Stimulated activated CD8-positive, alpha-beta memory T cell treated with anti-CD3 and anti-CD28 coated beads, Interleukin-12 subunit alpha, Interleukin-12 subunit beta, amount 100 ng/mL, for 1 hour (primary cell): ENCODE results near the gene TBC1D2B.

Experiments
- DNase-seq: peaks from one replicate; pipeline ENCODE4 v3.0.0-alpha.2; 2020; ENCODE audit warnings: low read depth

Gene TBC1D2B

DNA sequence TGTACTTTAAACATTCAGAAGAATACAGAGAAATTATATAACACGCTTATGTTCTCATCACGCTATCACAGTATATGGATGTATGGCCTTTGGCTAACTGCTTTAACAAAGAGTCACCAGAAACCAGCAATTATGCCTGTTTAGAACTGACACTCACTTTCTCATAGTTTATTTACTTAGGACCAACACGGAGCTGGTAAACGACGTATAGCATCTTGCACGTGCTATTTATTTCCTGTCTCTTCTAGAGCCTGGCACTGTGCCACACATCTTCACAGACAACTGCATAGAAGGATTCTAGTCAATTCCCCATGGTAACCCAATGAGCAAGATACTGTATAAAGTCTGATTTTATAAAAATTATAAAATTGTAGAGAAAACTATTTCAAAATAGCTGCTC, 43.6 kb downstream of the TBC1D2B start:
- DNase-seq = no peak

DNA sequence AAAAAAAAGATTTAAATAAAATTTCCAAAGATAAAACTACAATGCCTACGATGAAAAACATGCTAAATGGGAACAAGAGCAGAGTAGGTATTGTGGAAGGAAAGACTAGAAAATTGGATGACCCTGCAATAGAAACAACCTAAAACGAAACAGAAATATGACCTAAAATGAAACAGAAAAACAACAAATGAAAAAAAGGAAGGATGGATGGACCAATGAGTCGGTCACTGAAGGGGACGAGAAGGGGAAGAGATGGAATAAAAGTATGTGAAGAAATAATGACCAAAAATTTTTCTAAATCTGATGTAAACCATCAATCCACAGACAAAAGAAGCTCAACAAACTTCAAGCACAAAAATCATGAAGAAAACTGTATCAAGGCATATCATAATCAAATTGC, 44.8 kb downstream of the TBC1D2B start:
- DNase-seq = no peak

DNA sequence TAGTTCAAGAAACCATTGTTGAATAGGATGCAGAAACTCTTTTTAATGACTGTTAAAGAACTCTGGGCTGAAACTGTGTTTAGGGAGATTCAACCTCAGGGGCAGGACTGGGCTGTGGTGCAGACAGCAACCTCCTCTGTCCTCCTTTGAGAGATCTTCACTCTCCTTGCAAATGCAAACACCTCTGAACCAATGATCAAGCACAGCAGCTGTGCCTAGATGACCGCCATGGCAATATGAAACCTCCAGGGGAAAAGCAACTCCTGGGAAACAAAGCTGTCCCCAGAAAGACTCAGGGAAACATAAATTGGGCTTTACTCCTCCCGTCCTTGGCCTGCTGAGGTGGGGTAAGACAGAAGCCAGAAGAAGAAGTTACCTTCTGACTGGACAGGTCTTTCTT, 52.6 kb downstream of the TBC1D2B start:
- no peak for DNase-seq

DNA sequence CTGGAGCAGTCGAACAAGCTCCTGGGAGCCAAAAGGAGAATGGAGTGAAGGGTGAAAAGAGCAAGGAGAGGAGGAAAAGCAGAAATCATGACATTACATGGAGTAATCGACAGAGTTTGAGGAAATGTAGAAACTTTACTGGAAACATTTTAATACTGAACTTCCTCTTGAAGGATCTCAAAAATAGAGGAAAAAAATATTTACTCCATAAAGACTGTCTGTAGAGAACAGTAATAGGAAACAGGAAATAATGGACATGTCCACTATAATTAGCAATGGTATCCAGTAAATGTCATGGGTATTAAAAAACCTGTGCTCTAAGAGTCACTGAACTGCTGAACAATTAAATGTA, 53.0 kb downstream of the TBC1D2B start:
- no peak for DNase-seq

DNA sequence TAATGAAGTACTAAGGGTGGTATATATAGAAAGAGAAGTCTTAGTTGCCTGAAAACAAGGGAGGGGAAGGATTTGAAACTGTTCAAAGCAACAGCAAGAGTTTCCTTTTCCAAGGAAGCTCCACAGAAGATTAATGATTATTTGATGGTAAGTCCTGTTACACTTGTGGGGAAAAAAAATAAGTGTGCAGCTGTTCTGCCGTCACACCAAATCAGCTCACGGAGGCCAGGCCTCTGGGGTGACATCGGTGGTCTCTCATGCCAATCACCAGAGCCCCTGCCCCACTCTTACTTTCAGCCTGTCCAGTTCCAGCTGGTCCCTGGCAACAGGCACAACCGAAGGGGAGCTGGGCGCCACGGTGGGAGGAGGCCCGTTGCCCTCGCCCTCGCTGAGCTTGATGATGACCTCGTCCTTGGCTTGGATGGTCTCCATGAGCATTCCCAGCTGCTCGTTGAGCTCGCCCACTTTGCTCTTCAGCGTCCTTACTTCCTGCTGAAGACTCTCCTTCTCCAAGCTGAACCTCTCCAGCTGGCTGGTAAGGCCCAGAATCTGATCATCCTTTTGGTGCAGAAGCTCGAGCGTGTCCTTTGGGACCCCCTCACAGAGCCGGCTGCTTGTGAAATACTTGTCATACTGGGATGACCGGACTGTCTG, 53.5 kb downstream of the TBC1D2B start:
- no peak for DNase-seq

DNA sequence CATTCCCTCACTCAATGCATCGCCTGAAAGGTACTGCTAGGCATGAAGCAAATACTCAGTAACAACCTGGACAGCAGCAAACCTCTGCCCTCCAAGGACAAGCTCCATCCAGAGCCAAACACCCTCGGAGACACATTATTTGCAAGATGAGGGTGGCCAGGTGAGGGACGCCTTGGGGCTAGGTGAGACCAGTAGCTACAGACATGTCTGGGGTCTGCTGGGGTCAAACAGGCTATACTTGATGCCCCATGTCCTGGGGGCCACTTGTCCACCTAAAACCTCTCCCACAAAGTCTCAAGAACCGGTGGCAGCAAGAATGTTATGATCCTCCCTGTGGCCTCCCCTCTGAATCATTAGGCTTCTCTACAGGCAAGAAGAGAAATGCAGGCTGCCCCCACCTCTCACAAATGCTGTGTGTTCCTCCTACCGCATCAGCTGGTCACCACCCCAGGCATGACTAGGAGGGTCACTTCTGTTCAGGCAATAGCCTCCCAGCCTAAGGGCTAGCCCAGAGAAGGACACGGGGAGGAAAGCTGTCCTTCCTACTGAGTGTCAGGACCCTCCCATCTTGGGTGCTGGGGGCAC, 54.3 kb downstream of the TBC1D2B start:
- no peak for DNase-seq

DNA sequence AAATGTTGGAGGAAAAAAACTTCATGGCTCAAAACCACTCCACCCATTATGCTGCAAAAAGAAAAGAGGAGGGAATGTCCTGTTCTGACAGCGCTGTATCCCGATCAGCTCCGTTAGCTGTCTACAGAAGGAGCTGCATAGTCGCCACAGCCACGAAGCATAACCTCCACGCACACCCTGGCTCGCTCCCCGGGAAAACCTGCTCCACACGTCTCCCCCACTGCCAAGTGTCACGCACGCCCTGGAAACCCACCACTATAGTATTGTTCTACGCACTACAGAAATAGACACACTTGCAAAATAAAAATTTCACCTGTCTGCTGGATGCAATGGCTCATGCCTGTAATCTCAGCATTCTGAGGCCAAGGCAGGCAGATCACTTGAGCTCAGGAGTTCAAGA, 55.8 kb downstream of the TBC1D2B start:
- DNase-seq = no peak

DNA sequence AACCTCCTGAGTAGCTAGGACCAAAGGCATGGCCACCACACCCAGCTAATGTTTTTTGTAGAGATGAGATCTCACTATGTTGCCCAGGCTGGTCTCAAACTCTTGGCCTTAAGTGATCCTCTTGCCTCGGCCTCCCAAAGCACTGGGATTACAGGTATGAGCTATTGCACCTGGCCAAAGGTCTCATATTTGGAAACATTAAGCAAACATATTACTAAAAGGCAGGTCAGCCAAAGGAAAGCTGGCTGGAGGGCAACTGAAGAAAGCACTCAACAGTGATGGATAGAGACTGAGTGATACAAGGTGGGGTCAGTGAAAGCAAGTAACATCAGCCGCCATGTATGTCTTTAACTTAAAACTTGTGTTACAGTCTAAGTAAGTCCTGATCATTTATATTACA, 57.5 kb downstream of the TBC1D2B start:
- DNase-seq = no peak

DNA sequence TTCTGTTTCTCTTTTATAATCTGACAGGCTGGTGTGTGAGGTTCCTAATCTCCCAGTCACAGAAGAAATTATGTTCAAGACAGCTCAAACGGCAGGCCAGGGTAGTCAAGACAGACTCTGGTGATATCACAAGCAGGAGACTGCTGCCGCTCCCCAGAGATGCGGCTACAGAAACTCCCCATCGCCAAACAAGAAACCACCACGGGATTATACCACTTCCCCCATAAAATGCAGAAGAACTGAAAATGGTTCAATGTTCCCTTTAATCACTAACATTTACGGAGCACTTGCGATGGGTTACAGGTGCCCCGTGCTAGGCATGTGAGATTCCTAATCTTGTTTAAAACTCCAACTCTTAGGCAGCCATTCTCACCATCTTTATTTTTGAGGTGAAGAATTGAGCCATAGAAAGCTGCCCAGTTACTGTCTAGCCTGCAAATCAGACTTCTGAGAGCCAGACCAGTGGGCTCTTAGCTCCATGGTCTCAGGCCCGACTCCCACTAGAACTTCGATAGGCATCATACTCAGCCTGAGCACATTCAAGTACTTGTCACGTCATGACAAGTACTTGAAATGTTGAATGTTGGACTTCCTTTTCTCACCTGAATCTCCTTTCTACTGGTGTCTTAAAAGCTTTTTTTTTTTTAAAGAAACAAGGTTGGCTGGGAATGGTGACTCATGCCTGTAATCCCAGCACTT, 58.4 kb downstream of the TBC1D2B start:
- DNase-seq = no peak

DNA sequence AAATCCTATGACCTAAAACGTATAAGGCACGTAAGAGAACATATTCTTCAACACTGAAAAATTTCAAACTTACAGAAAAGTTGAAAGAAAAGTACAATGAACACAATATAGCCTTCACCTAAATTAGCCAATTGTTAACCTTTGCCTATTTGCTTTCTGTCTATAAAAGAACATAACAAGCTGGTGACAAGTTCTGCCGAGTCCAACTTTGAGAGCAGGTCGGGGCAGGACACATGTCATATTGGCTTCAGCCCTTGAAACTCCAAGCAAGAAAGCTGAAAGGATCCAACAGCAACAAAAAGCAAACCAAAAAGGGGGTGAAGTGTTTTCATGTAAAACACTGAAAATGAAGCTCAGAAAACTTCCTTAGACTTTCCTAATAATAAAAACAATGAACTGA, 59.1 kb downstream of the TBC1D2B start:
- DNase-seq = no peak

DNA sequence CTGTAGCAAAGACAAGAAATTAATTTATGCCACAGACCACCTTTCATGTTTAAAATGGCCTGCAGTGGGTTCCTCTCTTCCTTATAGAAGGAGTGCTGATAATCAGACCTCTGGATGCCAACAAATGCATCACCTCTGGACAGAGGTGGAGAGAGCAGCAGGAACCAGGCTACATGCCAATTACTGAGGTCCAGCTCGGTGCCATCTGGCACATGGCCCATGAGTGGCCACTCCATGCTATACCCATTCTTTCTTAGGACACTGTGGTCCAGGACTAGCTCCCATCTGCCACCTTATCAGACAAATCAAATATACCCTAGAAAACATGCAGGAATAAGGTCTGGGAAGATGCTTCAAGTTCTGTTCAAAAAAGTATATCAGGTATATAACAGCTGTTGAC, 60.7 kb downstream of the TBC1D2B start:
- DNase-seq = no peak

DNA sequence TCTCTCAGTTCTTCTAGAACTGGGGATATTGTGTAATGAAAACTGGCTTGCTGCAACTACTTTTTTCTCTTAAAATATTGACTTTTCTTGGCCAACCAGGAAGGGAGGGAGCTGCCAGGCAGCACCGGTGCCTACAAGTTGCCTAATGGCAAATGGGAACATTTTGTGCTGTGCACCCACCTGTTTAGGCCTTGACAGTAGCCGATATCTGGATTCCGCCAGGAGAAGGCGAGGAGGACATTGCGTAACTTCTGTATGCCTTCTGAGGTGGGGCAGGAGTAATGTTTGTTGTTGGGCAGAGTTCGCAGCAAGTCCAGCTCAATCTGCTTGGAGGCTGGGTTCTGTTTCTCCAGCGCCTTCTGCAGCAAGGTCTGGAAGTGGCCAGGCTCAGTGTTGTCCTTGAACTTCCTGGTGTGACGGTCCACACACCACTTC, 64.9 kb downstream of the TBC1D2B start:
- no peak for DNase-seq

DNA sequence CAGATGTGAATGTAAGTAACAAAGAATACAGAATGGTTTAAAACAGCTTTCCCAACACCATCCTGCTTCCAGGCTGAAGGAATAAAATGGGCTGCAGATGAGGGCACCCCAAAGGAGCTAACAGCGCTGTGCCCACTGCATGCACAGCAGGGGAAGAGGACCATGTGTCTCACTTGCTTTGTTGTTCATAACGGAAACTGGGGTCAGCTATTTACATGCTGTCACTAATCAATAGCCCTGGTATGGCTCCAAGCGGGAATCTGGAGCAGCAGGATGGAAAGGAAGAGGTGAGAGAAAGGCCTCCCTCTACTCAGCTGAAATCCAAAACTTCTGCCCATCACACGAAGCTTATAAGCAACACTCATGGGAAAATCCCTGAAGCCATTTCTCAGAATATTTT, 67.4 kb downstream of the TBC1D2B start:
- DNase-seq = no peak

DNA sequence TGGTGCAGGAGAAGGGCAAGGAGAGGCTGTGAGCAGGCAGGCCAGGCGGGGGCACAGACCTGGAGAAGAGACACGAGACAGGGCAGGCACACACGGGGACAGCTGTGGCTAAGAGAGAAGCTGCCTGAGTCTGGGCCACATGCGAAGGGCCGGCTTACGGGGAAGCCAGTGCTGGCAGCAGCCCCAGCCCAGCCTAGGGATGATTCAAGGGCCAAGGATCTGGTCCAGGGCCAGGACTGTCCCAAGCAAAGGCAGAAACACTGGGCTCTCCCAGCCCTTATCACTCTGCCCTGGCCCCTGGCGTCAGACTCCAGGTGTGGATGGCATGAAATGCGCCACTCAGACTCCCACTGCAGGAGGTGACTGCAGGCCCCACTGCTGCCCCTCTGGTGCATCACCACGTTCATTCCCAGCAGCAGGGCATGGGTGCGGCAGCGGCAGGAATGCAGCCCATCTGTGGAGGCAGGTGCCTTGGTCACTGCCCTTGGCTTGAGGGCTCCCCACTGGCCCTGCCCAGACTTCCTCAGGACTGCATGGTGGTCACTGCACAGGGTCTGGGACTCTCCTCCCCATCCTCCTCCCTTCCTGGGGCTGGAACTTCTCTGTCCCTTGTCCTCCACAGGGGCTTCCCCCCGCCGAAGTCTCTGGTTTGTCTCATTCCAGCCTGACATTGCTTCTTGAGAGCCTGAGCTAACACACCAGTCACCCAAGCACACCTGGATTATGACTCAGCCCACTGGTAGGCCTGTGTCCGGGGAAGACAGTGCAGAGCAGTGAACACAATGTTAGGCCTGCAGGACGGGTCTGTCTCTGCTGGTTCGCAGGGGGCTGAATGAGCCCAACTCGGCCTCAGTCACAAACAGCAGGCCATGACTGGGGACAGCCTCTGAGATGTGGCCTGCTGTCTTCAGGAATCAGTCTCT, 69.3 kb downstream of the TBC1D2B start:
- DNase-seq = no peak

DNA sequence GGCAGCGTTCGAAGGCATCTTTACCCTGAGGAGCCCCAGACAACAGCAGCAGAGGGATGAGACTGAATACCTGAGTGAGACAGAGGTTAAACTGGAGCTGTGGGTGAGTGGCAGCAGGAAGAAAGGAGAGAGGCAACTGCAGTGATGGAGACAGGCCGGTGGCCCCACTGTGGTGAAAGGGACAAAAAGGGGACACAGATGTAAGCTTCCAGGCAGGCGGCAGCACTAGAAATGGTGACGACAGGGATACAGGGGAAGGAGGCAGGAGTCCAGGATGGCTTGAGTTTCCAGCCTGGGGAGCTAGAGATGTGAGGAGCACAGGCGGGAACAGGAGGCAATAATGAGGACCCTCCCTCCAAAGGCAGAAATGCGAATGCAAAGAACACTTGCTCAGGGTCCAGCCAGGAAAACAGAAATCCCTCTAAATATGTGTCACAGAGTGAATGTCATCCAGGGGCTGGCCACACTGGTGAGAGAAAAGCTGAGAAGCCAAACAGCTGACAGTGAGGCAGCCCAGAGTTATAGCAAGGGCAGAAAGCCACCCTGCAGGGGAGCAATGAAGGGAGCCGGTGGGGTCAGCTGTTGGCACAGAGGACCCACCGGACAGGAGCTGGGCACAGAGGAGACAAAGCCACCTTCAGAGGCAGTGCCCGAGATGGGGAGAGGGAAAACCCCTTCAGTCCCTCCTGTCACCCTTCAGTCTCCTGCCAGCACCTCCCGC, 70.1 kb downstream of the TBC1D2B start:
- no peak for DNase-seq

DNA sequence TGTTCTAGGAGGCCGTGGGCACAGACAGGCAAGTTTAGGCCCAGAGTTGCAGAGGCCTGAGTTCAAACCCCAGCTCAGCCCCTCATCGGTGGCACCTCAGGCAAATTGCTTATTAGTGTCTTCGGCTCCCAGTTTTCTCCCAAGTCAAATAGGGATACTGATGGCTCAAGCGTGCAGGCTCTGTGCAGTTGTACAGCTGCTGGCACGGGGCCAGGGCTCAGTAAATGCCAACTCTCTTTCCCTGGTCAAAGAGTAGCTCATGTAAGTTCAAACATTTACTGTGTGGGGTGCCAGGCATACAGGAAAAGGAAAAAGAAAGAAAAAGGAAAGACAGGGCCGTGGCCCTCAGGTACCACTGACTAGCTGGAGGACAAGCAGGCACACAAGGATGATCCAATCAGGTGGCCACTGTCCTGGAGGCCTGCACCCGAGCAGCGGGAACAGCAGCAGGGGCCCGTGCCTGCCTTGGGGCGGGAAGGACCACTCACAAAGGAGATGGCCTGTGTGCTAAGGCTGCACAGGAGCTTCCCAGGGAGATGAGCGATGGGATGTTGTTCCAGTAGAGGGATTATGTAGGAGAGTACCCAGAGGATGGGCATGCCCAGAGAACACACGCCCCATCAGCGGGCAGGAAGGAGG, 70.8 kb downstream of the TBC1D2B start:
- DNase-seq = no peak

DNA sequence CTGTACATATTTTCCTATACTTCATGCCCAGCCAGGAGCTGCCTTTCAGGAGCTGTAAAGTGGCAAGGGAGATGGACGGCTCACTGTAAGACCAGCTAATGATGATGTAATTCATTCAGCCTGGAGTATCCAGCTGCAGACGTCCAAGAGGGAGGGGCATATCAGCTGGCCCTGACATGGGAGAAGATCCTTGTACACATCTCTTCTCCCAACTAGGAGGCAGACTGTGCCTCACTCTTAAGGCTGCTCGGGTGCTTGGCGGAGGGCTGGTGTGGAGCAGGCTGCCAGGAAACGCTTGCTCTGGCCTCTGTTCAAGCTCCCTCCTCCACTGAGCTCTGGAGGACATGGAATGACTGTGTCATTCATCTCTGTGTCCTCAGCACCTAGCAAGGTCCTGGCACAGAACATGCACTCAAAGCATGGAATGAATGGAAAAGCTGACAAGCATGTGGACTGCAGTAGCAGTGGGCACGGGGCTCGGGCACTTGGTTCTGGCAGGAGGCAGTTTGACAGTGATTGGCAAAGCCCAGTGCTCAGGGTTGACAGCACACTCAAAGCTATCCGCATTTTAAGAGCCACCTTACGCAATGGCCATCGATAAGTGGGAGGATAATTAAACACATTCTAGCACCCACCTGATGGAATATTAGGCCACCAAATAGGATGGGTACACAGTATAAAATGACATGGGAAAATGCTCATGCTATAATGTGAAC, 72.4 kb downstream of the TBC1D2B start:
- no peak for DNase-seq

DNA sequence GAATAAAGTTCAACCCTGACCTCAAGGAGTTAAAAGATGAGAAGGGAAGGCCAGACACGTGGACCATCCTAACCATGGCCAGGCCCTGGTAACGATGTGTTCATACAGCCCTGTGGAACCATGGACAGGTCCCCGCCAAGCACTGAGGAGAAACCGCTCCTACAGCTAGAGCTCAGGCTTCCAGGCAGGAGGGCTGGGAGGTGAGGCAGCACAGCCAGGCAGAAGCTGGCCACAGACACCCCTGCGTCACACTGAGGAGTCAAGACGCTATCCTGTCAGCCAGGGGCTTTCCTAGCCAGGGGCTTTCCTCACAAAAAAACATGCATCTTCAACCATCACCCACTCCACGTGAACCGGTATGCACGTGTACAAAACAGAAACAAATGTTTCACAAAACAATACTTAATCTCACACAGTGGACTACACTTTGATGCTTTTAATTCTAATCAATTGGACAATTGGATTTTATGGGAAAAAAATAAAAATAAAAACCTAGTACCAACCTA, 73.2 kb downstream of the TBC1D2B start:
- DNase-seq = no peak

DNA sequence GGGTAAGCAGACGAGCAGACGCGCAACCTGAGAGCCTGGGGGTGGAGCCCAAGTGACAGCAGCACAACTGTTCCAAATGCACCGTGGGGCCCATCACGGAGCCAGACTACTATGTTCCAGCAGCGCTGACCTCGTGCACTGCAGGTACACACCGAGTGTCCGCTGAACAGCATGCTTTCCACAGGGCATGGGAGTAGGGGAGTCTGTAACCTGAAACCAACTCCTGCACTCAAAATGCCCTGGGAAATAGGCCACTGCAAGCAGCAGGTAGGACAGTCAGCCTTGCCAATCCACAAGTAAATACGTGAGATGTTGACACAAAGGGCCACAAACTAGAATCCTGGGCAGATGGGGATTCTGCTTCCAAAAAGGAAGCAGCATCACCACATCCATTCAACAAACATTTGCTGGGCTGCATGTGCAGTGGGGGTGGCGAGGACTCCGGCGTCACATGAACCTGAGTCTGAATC, 73.9 kb downstream of the TBC1D2B start:
- no peak for DNase-seq

DNA sequence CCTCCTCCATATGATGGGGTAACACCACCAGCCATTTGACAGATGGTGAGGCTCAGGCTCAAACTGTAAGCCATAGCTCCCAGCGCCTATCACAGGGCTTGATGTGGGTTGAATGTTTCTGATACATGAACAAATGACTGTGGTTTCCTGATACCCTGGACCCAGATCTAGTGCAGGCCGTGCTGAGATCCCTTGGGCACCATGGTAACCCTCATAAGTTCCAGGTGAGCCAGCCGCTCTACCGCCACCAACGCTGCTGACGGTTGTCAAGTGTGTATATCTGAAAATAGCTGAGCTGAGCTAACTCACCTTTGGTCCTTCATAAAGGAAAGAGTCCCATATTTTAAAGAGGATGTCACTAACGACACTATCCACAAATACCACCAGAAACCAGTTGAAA, 74.5 kb downstream of the TBC1D2B start:
- DNase-seq = no peak

DNA sequence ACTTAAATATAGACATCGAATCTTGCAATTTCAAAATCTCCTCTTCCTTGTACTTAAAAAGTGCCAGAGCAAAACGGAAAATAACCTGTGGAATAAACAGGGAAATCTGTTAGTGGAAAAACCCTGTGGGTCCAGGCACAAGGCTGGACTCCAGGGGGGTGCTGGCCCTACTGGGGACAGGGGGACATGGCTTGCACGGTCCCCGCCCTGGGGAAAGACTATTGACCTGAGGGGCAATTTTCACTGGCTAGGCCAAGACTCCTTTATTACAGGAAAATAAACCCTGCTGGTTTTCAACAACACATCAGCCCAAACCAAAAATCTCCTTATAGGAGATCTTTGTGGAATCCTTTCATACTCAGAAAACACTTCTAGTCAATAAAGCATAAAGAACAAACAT, 75.9 kb downstream of the TBC1D2B start:
- no peak for DNase-seq
